Activated T-helper 1 cell treated with anti-CD3 and anti-CD28 coated beads, Interleukin-2, amount 50 U/mL, for 16 hours (primary cell): Measurements from ENCODE around the gene INTS1.
"Not testable (repeated sequence)": the region's sequence is repeated elsewhere in the genome, so short reads cannot be mapped to it uniquely, and the experiment has no call there.

ENCODE experiments used
- DNase-seq, 2 donors: peaks; one replicate each; pipeline ENCODE4 v3.0.0-alpha.2; 2020; ENCODE audit warnings: low read depth in 1 of 2, low spot score in 1 of 2

Gene INTS1

DNA sequence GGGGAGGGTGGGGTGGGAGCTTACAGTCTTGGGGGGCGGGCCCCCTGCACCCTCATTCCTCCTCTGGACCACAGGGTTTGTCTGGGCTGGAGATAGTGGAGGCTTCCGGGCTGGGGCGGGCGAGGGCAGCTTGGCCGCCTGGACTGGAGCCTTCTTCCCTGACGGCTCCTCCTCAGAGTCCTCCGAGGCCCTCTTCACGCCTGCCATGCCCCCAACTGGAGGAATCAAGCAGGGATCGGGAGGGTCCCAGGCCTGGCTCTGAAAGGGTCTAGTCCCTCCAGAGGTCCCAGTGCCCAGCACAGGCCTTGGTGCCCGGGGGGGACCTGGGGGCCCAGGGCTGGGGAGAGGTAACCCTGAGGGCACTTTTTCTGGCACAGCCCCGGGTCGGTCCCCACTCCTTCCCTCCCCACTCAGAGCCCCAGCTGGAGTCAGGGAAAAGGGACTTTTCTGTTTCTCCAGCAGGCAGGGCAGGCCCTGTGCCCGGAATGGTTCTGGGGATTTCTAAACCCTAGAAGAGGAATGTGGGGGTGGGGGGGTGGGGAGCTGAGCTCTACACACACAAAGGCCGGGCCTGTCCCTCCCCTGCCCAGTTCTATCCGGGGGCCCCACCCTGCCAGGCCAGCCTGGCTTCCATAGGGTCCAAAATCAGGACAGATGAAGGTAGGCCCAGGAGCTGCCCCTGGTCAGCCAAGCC is 56.5 kb downstream of the INTS1 start:
- no peak for DNase-seq

GRCh38 chr7:1447112-1447511 is 57.1 kb downstream of the INTS1 start:
- DNase-seq, result no peak

- DNase-seq, result no peak
Observed at GRCh38 chr7:1446620-1447032, 57.6 kb downstream of the INTS1 start.

DNA sequence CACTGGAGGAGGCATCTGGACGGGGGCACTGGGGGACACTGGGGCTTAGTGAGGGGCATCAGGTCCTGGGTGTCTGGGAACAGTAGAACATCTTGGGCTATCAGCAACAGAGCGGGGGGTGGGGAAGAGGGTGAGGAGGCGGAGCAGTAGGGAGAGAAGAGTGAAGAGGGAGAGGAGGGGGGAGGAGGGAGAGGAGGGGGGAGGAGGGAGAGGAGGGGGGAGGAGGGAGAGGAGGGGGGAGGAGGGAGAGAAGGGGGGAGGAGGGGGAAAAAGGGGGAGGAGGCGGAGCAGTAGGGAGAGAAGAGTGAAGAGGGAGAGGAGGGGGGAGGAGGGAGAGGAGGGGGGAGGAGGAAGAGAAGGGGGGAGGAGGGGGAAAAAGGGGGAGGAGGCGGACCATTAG is 58.2 kb downstream of the INTS1 start:
- DNase-seq, result not testable (repeated sequence)

DNA sequence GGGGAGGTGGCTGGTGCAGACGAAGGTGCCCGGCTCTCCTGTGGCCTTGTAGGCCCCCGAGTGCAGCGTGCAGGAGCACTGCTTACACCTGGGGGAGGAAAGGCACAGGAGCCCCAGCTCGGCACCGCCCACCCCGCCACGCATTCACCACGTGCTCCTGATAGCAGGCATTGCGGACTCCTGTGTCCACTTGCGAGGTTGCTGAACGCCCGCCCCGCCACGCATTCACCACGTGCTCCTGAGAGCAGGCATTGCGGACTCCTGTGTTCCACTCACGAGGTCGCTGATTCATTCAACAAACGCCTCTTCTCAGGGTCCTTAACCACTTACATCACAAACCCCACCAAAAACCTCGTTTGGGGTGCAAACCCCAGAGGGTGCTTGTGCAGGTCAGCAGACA is 58.8 kb downstream of the INTS1 start:
- no peak for DNase-seq

DNA sequence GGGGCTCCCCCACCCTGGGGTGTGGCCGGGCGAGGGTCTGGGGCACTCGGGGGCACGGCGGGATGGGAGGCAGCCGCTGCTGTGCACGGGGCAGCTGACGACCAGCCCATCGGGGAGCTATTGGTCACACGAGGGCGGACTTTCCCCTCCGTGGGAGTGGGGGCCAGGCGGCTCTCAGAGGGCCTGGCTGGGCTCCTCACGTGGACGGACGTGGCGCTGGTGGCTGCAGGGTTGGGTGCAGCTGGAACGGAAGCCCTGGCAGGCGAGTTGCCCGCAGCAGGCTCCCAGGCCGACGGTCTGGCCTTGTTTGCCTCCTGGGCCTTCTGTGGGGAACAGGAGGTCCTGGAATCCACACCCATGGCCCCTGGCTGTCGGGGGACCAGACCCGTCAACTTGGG is 59.3 kb downstream of the INTS1 start:
- no peak for DNase-seq

GRCh38 chr7:1444214-1444924 is 59.8 kb downstream of the INTS1 start:
- no peak for DNase-seq

GRCh38 chr7:1443587-1444200 is 60.5 kb downstream of the INTS1 start:
- not testable (repeated sequence) for DNase-seq

GRCh38 chr7:1442355-1443124 is 61.6 kb downstream of the INTS1 start:
- no peak for DNase-seq

DNA sequence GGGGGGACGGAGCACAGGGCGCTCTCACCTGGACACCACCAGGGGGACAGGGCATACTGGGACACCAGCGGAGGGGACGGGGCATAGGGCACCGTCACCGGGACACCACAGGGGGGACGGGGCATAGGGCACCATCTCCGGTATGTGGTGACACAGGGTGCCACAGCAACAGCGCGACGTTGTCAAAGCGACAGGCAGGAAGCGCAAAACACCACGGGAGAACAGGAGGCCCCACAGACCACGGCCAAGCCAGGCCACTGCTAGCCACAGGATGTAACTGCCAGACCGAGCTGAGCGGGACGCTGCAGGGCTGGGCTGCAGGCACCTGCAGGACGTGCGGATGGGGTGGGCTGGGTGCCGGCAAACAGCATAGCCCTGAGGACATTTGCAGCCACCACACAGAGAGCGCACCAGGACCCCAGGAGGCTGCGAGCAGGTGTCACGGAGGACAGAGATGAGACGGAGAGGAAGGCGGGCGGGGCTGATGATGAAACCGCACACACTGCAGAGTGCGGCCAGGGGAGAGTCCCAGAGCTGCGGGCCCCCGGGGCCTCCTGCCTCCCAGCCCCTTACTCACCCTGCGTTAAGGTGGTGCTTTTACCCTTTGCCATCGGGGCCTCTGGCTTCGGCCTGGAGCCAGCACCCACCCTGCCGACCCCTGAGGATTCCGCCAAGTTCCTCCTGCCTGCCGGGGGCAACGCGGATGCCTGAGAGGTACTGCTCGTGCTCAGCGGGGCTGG is 62.4 kb downstream of the INTS1 start:
- no peak for DNase-seq

DNA sequence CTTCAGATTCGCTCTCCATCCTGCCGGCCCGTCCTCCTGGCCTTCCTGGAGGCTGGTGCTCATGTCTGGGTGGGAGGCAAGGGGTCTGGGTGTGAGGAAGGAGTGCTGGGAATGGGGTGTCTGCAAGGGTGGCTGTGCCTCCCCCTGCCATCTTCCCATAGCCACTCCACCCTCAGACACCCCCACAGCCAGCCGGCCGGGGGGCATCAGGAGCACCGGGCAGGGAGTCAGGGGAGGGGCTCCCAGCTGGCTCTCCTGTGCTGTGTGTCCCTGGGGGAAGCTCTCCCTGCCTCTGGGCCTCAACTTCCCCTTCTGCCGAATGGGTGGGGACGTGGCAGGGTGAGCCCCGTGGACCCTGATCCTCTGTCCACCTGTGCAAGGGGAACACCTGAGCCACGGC is 63.6 kb downstream of the INTS1 start:
- no peak for DNase-seq

DNA sequence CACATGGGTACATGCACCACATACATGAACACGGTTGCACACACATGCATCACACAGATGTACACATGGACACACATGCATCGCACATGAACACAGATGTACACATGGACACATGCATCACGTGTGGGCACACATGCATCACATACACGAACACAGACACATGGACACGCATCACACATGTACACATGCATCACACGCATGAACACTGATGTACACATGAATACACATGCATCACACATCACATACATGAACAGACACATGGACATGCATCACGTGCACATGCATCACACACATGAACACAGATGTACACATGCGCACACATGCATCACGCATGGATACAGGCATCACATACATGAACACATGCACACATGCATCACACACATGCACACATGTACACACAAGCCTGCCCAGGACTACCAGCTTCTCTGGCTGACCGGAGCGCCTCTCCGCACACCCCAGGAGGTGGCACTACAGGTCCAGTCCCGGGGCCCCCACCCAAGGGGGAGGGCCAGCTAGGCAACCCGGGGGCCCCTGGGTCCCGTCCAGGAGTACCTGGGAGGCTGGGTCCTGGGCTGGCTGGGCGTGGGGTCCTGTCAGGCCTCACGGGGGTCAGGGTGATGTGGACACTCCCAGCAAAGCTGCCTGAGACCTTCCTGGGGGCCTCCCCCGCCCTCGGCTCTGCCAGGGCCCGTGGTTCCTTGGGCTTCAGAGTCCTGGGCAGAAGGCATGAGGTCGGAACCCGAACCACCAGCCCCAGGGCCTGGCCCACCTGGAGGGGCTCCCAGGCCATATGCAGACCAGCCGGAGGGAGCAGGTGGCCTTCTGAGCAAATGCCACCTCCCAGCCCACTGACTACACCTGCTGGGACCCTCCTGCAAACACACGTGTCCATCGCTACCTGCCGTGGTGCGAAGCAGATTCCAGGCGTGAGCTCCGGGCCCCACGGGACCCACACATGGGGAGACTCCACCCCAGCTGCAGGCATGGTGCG is 64.5 kb downstream of the INTS1 start:
- DNase-seq, result no peak

DNA sequence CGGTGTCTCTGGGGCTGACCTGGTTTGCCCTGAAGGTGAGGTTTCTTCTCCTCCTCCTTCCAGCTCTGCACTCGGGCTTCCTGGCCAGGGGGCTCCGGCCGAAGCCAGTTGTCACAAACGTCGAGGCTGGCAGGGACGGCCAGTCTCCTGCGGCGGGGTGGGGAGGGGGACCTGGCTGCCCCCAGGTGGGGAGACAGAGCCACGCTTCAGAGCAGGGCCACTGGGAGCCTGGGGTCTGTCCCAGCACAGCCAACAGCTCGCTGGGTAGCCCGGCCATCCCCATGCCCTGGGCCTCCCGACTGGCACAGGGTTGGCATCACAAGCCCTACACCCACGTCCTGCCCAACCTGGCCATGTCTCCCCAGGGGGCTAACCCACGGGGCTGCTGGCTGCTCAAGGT is 65.4 kb downstream of the INTS1 start:
- DNase-seq, result no peak

DNA sequence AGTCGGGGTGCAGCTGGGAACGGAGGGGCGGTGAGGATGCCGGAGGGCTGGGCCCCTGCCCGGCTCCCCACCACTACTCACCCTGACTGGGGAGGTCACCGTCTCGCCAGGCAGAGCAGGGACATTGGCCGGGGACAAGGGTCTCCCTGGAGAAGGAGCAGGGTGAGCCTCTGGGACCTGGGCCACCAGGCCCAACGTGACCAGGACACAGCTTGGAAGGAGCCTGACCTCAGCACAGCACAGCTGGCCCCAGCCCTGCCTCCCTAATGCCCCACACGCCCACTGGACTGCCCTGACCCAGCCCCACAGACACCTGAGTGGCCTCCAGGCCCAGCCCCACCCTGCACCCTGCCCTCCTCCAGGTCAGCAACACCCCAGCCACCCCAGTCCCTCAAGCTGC is 66.0 kb downstream of the INTS1 start:
- DNase-seq, result no peak

GRCh38 chr7:1437155-1437880 is 66.9 kb downstream of the INTS1 start:
- no peak for DNase-seq

- no peak for DNase-seq
Observed at GRCh38 chr7:1436608-1437007, 67.6 kb downstream of the INTS1 start.

GRCh38 chr7:1434891-1435670 is 69.1 kb downstream of the INTS1 start:
- DNase-seq, result no peak

DNA sequence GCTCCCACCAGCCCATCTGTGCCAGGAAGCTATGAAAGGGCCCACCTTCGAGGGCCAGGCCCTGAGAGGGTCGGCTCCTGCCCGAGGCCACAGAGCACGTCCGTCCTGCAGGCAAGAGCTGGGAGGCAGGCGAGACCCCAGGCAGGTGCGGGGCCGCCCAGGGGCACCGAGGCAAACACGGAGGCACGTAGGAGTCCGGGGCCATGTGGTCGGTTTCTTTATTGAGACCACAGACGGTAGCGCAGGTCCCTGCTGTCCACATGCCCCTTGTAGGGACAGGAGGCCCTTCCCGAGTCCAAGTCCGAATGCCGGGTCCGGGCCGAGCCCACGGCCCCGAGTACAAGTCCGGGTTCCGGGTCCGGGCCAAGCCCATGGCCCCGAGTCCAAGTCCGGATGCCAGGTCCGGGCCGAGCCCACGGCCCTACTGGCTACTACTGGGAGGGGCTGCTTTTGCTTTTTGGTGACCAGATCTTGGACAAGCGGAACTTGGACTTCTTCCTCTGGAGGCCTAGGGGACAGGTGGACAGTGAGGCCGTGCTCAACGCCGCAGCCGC is 69.9 kb downstream of the INTS1 start:
- no peak for DNase-seq
